ENCODE results near the gene EN2. TPM values are rescaled to one million over a fixed set of nuclear protein-coding genes. Genes with fewer than 3 reads are reported as not detected.

Gene EN2
- polyA plus RNA-seq, 4 donors = not detected

- Histone ChIP-seq H3K9me3 (ENCODE audit: control insufficient read depth in 2 of 2, insufficient read depth in 1 of 2, low read depth in 1 of 2, low read length in 1 of 2) (no peaks in the 10 kb centered on the region), H3K27ac (ENCODE audit: low read depth in 1 of 3, low read length in 2 of 3) (no peak overlapping the region), H3K4me1 (ENCODE audit: control insufficient read depth in 3 of 3, insufficient read depth in 2 of 3, low read depth in 1 of 3, low read length in 2 of 3) (peaks cover 0 to 4% (median 4%) of the 10 kb centered on the region in 3 donors), H3K4me3 (ENCODE audit: low read depth in 1 of 3, low read length in 3 of 3) (no peak overlapping the region), H3K27me3 (ENCODE audit: control insufficient read depth in 3 of 3, insufficient read depth in 3 of 3, low read length in 3 of 3) (peaks cover 9 to 74% (median 29%) of the 10 kb centered on the region in 3 donors), H3K36me3 (ENCODE audit: control insufficient read depth in 3 of 3, insufficient read depth in 2 of 3, low read depth in 1 of 3, low read length in 3 of 3) (no peaks in the 10 kb centered on the region)
- 5 to 8% (median 7%) methylated on average over 6 of the region's 6 CpGs for WGBS, 3 donors
- FAIRE-seq = no peak
- no peak for DNase-seq
Measured at GRCh38 chr7:155510975-155511701, 53.2 kb downstream of the EN2 start.

GRCh38 chr7:155511702-155511996, 53.7 kb downstream of the EN2 start:
- FAIRE-seq = no peak

GRCh38 chr7:155512246-155512887, 54.4 kb downstream of the EN2 start:
- DNase-seq (no peak), FAIRE-seq (no peak)
- H3K36me3 ChIP-seq (ENCODE audit: control insufficient read depth in 3 of 3, insufficient read depth in 2 of 3, low read depth in 1 of 3, low read length in 3 of 3) = no peaks in the 10 kb centered on the region
- H3K27me3 ChIP-seq (ENCODE audit: control insufficient read depth in 3 of 3, insufficient read depth in 3 of 3, low read length in 3 of 3) = peaks cover 9 to 63% (median 27%) of the 10 kb centered on the region in 3 donors
- peaks cover 0 to 4% (median 4%) of the 10 kb centered on the region in 3 donors for H3K4me1 ChIP-seq (ENCODE audit: control insufficient read depth in 3 of 3, insufficient read depth in 2 of 3, low read depth in 1 of 3, low read length in 2 of 3)
- H3K27ac ChIP-seq (ENCODE audit: low read depth in 1 of 3, low read length in 2 of 3) = no peak overlapping the region
- 14 to 29% (median 26%) methylated on average over 4 of the region's 4 CpGs for WGBS, 3 donors
- H3K4me3 ChIP-seq (ENCODE audit: low read depth in 1 of 3, low read length in 3 of 3) = no peak overlapping the region
- no peaks in the 10 kb centered on the region for H3K9me3 ChIP-seq (ENCODE audit: control insufficient read depth in 2 of 2, insufficient read depth in 1 of 2, low read depth in 1 of 2, low read length in 1 of 2)

More at GRCh38 chr7:155511702-155511996, 53.7 kb downstream of the EN2 start:
- H3K4me1 ChIP-seq (ENCODE audit: control insufficient read depth in 3 of 3, insufficient read depth in 2 of 3, low read depth in 1 of 3, low read length in 2 of 3) = peaks cover 0 to 4% (median 4%) of the 10 kb centered on the region in 3 donors
- DNase-seq = no peak
- no peaks in the 10 kb centered on the region for H3K36me3 ChIP-seq (ENCODE audit: control insufficient read depth in 3 of 3, insufficient read depth in 2 of 3, low read depth in 1 of 3, low read length in 3 of 3)
- no peak overlapping the region for H3K27ac ChIP-seq (ENCODE audit: low read depth in 1 of 3, low read length in 2 of 3)
- H3K9me3 ChIP-seq (ENCODE audit: control insufficient read depth in 2 of 2, insufficient read depth in 1 of 2, low read depth in 1 of 2, low read length in 1 of 2) = no peaks in the 10 kb centered on the region
- WGBS, 3 donors = 12 to 14% (median 14%) methylated on average over 5 of the region's 5 CpGs
- H3K27me3 ChIP-seq (ENCODE audit: control insufficient read depth in 3 of 3, insufficient read depth in 3 of 3, low read length in 3 of 3) = peaks cover 9 to 71% (median 31%) of the 10 kb centered on the region in 3 donors
- H3K4me3 ChIP-seq (ENCODE audit: low read depth in 1 of 3, low read length in 3 of 3) = no peak overlapping the region

- no peak for DNase-seq
- WGBS, 3 donors = 72 to 76% (median 73%) methylated on average over 13 of the region's 13 CpGs
- H3K4me3 ChIP-seq (ENCODE audit: low read depth in 1 of 3, low read length in 3 of 3) = no peak overlapping the region
- no peaks in the 10 kb centered on the region for H3K36me3 ChIP-seq (ENCODE audit: control insufficient read depth in 3 of 3, insufficient read depth in 2 of 3, low read depth in 1 of 3, low read length in 3 of 3)
- FAIRE-seq = no peak
- H3K27me3 ChIP-seq (ENCODE audit: control insufficient read depth in 3 of 3, insufficient read depth in 3 of 3, low read length in 3 of 3) = peaks cover 9 to 61% (median 32%) of the 10 kb centered on the region in 3 donors
- no peaks in the 10 kb centered on the region for H3K9me3 ChIP-seq (ENCODE audit: control insufficient read depth in 2 of 2, insufficient read depth in 1 of 2, low read depth in 1 of 2, low read length in 1 of 2)
- H3K27ac ChIP-seq (ENCODE audit: low read depth in 1 of 3, low read length in 2 of 3) = no peak overlapping the region
- H3K4me1 ChIP-seq (ENCODE audit: control insufficient read depth in 3 of 3, insufficient read depth in 2 of 3, low read depth in 1 of 3, low read length in 2 of 3) = peaks cover 0 to 4% (median 4%) of the 10 kb centered on the region in 3 donors
Measured at GRCh38 chr7:155513543-155514285, 55.8 kb downstream of the EN2 start.

GRCh38 chr7:155514296-155514695, 56.4 kb downstream of the EN2 start:
- DNase-seq (no peak), FAIRE-seq (no peak)
- H3K4me3 ChIP-seq (ENCODE audit: low read depth in 1 of 3, low read length in 3 of 3) = no peak overlapping the region
- no peaks in the 10 kb centered on the region for H3K36me3 ChIP-seq (ENCODE audit: control insufficient read depth in 3 of 3, insufficient read depth in 2 of 3, low read depth in 1 of 3, low read length in 3 of 3)
- no peaks in the 10 kb centered on the region for H3K9me3 ChIP-seq (ENCODE audit: control insufficient read depth in 2 of 2, insufficient read depth in 1 of 2, low read depth in 1 of 2, low read length in 1 of 2)
- peaks cover 8 to 61% (median 31%) of the 10 kb centered on the region in 3 donors for H3K27me3 ChIP-seq (ENCODE audit: control insufficient read depth in 3 of 3, insufficient read depth in 3 of 3, low read length in 3 of 3)
- 82 to 84% (median 84%) methylated on average over 8 of the region's 8 CpGs for WGBS, 3 donors
- no peak overlapping the region for H3K27ac ChIP-seq (ENCODE audit: low read depth in 1 of 3, low read length in 2 of 3)
- peaks cover 0 to 4% (median 4%) of the 10 kb centered on the region in 3 donors for H3K4me1 ChIP-seq (ENCODE audit: control insufficient read depth in 3 of 3, insufficient read depth in 2 of 3, low read depth in 1 of 3, low read length in 2 of 3)

Other genes with a start within 250 kb of the EN2 start
- 10 to 100 TPM in 2 of 4 donors, 1 to 10 TPM in 2; 5.8 to 70.1 (median 25.7) TPM for gene INSIG1, start 160.3 kb upstream of the EN2 start, polyA plus RNA-seq
- gene CNPY1, start 88.4 kb downstream of the EN2 start, polyA plus RNA-seq = not detected
- gene RBM33, start 186.5 kb downstream of the EN2 start, polyA plus RNA-seq = 10 to 100 TPM in 3 of 4 donors, 1 to 10 TPM in 1; 7.8 to 39.7 (median 15.1) TPM

Data from small intestine (tissue), 7 donors.